HG03139 (cell line): ENCODE data around the gene ZNF580.
A peak's percentile ranks its signal among the peaks of the same experiment; 100 is the strongest.

Experiments used
- ATAC-seq: cut with Tn5 transposase; IDR thresholded peaks from one replicate; pipeline ENCODE4 v1.9.1; 2021; ENCODE audit not compliant: unreplicated experiment

Gene ZNF580

DNA sequence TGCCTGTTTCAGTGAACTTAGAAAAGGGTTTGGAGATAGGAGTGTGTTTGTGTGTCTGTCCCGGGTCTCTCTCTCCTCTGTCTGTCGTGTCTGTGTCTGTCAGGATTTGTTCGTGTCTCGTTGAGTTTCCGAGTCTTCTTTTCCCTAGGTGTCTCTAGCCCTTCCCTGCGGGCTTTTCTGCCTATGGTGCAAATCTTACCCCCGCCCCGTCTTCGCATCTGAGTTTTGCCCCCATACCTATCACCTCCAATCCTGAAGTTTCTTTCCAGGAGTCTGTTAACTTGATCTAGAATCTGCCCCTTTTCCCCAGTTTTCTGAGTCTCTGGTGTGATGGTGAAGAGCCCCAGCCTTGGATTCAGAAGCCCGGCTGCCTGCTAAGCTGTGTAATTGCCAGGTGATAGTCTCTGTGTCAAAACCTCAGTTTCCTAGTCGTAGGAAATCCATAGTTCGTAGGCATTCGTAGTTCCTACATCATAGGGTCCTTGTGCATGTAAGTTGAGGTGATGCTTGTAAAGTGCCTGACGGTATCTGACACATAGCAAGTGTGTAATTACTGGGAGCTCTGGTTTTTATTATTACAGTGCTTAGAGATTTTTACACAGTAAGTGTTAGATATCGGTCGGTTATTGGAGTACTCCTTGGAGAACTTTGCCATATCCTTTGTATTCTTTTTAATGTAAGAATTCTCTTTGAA, 35.0 kb downstream of the ZNF580 start:
- no peak for ATAC-seq

DNA sequence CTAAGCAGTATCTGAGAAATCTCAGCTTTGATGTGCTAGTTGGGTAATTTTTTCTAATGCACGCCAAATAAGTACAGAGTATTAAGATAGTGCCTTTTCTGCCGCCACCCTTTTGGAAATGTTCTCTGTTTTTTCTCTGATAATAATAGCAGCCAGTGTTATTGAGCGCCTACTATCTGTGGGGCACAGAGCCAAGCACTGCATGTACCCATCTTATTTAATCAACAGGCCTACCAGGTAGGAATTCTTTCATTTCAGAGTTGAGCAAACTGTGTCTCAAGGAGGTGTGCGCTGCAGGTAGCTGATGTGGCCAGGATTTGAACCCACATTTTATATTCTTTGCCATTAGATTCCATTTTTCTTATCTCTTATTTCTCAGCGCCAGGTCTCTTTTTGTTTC, 35.6 kb downstream of the ZNF580 start:
- ATAC-seq = no peak

DNA sequence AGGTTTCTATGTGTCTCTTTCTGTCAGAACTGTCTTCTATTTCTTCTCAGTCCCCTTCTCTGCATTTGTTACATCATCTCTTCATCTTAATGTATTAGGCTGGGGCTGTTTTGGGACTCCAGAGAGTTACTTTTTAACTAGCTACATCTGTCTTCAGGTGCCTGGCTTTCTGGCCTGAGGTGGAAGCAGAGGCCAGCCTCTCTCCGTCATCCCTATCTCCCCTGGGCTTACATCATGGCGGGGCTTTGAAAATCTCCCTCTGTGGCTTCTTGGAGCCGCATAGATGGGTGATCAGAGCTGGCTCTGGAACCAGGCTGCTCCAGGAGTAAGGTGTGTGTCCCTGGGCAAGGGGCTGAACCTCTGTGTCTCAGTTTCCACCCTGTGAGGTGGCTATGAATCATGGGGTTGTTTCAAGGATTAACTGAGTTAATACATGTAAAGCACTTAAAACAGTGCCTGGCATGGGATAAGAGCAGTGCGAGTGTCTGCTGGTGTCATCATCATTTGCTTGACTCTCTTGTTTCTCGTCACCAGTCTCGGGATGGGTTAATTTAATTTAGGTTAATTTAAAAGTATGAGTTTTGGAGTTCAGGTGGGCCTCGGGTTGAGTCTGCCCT, 36.2 kb downstream of the ZNF580 start:
- ATAC-seq = no peak

- no peak for ATAC-seq
Observed at GRCh38 chr19:55677572-55678028, 36.8 kb downstream of the ZNF580 start.

- ATAC-seq = peak; percentile 63
Observed at GRCh38 chr19:55678121-55678671, 37.4 kb downstream of the ZNF580 start.

- no peak for ATAC-seq
Observed at GRCh38 chr19:55679343-55680257, 38.8 kb downstream of the ZNF580 start.

DNA sequence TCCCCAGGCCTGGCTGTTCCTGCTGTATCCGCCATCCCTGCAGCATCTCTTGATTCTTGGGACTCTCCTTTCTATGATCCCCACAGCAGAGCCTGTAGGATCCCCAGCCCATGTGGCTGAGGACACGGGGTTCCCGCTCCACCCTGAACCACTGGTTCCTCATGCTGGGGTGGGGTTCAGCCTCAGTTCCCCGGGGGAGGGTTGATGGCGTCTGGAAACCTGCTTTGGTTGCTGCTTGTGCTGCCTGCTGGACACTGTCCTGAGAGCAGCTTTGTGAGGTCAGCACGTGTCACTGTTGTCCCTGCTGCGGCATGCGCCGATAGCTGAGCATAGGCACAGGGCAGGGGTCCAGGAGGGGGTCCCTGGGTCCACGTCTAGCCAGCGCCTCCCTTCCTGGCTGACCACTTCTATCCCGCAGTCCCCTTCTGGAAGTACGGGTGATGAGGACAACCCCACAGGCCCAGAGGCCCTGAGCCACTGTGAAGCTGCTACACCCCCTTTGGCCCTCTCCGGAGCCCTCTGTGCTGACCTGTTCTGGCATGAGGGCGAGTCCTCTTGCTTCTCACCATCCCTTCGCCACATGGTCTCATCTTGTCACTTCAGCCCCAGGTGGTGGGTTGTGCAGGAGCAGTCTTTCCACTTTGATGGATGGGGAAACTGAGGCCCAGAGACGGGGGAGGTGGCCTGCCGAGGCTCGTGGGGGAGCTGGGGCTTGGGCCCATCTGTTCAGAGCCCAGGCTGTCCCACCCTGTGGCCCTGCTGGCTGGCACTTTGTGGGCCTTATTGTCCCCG, 39.7 kb downstream of the ZNF580 start:
- ATAC-seq = no peak

DNA sequence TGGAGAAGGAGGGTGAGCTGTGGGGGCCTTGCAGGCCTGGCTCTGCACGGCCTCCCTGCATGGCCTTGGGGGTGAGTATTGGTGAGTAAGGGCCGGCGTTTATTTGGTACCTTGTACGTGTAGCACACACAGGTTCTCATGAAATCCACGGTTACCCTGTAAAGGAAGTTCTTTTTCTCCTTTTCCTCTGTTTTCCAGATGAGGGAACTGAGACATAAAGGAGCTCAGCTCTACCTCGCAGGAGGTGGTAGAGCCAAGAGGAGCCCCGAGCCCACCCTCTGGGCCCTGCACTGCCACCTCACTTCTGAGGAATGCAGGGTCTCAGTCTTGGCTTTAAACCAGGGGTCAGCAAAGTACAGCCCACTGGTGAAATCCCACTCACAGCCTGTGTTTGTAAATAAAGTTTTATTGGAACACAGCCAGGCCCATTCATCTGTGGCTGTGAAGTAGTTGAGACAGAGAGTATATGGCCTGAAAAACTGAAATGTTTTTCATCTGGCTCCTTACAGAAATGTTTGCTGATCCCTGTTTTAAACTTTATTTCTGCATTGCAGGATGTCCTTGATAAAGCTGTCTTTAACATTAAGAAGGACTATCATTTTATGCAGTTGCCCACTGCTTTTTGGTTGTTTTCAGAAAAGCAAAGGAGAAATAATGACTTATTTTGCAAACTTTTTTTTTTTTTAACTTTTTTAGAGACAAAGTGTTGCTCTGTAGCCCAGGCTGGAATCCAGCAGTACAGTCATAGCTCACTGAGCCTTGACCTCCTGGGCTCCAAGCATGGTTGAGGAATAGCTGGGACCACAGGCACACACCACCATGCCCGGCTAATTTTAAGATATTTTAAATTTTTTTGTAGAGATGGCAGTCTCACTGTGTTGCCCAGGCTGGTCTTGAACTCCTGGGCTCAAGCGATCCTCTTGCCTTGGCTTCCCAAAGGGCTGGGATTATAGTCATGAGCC, 40.6 kb downstream of the ZNF580 start:
- no peak for ATAC-seq

DNA sequence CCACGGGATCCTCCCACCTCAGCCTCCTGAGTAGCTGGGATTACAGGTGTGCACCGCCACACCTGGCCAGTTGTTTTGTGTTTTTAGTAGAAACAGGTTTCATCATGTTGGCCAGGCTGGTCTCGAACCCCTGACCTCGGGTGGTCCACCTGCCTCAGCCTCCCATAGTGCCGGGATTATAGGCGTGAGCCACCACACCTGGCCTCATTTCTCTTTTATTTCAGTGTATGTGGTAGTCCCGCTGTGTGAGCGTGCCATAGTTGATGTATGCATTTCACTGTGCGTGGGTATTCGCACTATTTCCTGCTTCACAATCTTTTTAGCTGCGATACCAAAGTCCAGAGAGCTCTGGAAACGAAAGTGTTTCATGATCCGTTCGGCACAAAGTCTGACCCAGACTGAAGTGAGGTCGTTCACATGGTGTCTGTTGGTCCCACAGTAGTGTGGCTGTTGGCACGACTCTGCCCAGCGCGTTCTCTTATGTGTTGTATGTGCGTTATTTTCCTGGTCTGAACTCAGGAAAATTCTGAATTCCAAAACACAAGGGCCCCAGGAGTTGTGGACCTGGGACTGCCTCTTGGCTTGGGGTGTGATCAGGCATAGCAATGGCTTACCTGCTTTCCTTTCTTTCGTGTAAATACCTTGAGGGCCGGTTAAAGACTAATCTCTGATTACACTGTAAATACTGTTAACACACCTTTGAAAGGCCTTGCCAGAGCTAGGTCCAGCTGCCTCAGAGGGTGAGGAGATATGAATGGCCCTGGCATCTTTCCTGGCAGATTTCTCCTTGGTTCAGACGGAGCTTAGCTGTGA, 42.9 kb downstream of the ZNF580 start:
- ATAC-seq = no peak

DNA sequence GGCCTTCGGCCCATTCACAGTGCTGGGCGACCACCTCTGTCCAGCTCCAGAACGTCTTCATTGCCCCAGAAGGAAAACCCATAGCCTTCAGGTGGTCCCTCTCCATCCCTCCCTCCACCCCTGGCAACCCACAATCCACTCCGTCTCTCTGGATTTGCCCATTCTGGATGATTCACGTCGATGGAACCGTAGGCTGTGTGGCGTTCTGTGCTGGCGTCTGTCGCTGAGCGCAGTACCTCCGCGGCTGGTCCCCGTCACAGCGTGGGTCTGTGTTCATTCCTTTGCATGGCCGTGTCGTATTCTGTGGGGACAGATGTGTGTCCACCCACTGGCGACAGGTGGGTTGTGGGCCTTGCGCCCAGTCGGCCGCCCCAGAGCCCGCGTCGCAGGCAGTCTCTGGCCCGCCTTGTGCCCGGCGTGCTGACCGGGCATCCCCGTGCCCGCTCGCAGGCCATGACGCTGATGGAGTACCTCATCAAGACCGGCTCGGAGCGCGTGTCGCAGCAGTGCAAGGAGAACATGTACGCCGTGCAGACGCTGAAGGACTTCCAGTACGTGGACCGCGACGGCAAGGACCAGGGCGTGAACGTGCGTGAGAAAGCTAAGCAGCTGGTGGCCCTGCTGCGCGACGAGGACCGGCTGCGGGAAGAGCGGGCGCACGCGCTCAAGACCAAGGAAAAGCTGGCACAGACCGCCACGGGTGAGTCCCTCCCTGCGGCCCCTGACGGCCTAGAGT, 44.3 kb downstream of the ZNF580 start:
- no peak for ATAC-seq

DNA sequence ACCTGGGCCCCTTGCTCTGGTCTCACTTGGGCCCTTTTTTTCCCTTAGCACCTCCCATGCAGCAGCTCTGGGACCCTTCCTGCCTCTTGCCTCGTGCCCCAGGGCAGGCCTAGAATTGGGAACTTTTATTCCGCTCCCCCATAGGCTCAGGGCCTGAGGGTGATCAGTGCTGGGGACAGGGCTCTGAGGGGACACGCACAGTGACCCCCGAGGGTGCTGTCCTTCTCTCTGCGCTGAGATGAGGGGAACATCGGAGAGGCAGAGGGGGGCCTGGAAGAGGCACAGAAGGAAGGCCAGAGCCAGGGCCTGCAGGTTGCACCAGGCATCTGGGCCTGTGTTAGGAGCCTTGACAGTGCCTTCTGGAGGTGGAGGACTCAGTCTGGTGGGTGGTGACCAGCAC, 45.0 kb downstream of the ZNF580 start:
- ATAC-seq = no peak

DNA sequence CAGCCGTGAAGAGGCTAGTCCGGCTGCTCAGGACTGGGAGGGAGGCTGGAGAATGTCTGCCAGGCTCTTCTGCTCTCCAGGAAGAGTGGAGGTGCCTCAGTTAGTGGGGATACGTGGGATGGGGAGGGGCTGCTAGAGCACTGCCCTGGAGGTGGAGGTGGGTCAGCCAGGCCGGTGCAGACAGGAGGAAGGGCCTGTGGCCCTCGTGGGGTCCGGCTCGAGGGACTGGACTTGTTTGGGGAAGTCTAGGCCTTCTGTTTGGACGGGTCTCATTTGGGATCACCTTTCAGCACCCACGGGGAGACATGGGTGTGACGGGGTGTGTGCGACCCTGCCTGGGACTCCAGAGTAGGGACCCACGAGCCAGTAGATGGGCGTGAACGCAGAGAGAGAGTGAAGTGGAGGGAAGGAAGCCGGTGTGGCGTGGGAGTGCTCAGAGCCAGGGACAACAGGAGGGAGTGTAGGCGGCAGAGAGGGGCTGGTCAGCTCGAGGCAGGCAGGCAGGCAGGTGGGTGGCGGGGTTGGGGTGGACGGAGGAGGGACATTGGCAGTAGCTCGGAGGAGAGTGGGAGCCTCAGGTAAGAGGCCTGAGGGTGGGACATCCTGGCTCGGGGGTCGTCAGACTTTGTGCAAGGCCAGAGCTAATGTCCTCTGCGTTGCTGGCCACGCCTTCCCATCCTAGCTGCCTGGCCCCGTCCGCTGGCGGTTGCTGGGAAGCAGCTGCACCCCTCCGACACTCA, 45.7 kb downstream of the ZNF580 start:
- no peak for ATAC-seq

DNA sequence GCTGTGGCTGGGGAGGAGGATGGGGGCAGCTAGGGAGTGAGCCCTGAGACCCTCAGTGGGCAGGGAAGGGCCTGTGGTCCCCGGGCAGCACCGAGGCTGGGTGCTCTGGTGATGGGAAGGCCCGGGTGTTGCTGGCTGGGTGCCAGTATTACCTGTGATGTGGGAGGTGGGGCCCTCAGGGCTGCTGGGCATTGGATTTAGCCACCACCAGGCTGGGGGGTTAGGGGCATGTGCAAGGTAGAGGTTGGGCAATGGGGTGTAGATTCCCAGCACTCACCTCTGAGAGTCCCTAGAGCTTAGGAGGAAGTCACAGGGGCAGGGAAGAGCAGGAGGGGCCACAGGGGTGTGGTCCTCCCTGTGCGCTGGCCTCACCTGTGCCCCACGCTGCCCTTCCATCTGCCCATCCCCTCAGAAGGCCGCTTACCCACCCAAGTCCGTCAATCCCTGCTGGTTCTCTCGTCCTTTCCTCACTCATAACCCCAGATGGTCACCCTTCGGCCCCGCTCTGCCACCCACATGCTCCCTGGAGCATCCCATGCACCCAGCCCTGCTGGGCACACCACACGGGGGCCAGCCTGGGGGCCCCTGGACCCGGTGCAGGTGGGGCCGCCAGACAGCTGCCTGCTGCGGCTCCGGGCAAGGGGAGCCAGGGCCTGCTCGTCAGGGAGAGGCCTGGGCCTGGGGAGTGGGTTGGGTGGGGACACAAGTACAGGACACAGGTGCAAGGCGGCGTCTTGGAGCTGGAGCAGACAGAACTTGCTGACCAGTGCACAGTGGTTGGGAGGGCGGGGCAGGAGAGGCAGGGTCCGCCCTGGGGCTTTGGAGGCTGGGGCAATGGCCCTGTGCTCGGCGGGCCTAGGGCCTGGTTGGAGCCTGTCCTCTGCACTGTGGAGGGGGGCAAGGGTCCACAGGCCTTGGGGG, 46.7 kb downstream of the ZNF580 start:
- no peak for ATAC-seq

- no peak for ATAC-seq
Observed at GRCh38 chr19:55688422-55689218, 47.8 kb downstream of the ZNF580 start.

DNA sequence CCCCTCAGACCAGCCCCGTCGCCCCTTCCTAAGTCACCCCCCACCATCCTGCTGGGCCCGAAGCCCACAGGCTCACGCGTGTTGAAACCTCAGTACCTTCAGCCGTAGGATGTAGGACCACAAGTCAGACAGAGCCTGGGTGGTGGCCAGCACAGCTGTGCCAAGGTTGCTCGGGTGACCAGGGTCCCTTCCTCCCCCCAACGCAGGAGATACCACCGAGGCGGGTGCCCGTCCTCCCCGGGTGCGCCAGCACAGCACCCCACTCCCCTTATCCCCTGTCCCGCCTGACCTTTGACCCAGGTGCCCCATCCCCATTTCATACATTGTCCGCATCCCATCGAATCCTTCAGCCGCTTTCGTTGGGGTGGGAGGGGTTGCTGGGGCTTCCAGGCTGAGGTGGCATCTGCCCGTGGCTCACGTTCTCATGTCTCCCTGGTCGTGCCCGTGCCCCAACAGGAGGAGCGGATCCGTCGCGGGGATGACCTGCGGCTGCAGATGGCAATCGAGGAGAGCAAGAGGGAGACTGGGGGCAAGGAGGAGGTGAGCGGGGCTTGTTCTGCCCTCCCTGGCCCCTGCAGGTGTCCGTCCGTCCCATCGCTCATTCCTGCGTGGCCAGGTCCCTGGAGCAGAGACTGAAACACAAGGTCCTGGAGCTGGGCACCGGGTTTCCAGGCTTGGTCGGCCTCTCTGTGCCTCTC, 48.8 kb downstream of the ZNF580 start:
- no peak for ATAC-seq
